T-helper 2 cell treated with Interferon-gamma antibody and Interleukin-4, amounts not matched to agents 5 μg/mL and 100 μg/mL, for 36 hours (primary cell): Measurements from ENCODE around the gene MS4A2.
"Not testable (repeated sequence)": the region's sequence is repeated elsewhere in the genome, so short reads cannot be mapped to it uniquely, and the experiment has no call there.

Source experiments
- DNase-seq: peaks from one replicate; pipeline ENCODE4 v3.0.0; 2021; ENCODE audit warnings: low spot score
- H3K27ac Mint-ChIP-seq: one replicate; pipeline ENCODE4 v1.8.0; 2021; ENCODE audit warnings: mild to moderate bottlenecking, mixed read lengths
- H3K27me3 Mint-ChIP-seq: one replicate; pipeline ENCODE4 v1.8.0; 2021; ENCODE audit warnings: low read depth, mixed read lengths
- H3K36me3 Mint-ChIP-seq: one replicate; pipeline ENCODE4 v1.8.0; 2021; ENCODE audit warnings: low read depth, mixed read lengths
- H3K4me1 Mint-ChIP-seq: one replicate; pipeline ENCODE4 v1.8.0; 2021; ENCODE audit warnings: low read depth, mixed read lengths
- H3K4me3 Mint-ChIP-seq: one replicate; pipeline ENCODE4 v1.8.0; 2022; ENCODE audit warnings: mild to moderate bottlenecking, moderate library complexity, mixed read lengths
- H3K9me3 Mint-ChIP-seq: one replicate; pipeline ENCODE4 v1.8.0; 2021; ENCODE audit warnings: mixed read lengths

Gene MS4A2

DNA sequence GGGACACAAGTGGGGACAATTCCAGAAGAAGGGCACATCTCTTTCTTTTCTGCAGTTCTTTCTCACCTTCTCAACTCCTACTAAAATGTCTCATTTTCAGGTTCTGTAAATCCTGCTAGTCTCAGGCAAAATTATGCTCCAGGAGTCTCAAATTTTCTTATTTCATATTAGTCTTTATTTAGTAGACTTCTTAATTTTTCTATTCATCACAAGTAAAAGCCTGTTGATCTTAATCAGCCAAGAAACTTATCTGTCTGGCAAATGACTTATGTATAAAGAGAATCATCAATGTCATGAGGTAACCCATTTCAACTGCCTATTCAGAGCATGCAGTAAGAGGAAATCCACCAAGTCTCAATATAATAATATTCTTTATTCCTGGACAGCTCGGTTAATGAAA is at the start of gene MS4A2:
Gene MS4A2 (plus strand): TSS at position 301 of the 400 bp plus-strand sequence. CDS start 102 bp downstream, outside the sequence.
- Mint-ChIP-seq H3K36me3 (no peaks in the 10 kb centered on the region), H3K9me3 (no peaks in the 10 kb centered on the region), H3K4me1 (no peaks in the 10 kb centered on the region), H3K4me3 (no peak within 1 kb of the TSS), H3K27me3 (no peaks in the 10 kb centered on the region), H3K27ac (no peak within 1 kb of the TSS)
- DNase-seq = no peak

DNA sequence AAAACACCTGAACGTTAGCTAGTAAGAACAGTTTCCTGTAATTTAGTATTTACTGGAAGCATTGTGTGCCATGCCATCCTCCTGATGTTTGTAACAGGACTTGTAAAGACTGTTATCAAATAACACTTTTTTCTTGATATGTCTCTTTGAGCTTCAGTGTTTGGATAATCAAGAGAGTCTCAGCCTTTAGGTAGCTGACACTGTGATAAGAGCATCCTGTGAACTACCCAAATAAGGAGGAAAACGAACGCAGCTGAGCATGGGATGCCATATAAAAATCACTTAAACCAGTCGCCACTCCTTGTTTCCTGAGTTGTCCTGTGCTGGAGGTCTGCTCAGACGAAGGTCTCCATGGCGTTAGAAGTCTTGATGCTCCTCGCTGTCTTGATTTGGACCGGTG is 48.4 kb upstream of the MS4A2 start, which contains the start of gene OOSP2:
Gene OOSP2 (plus strand): TSS at position 301 of the 400 bp plus-strand sequence. CDS start 51 bp downstream, at position 352.
- Mint-ChIP-seq H3K9me3 (no peaks in the 10 kb centered on the region), H3K36me3 (no peaks in the 10 kb centered on the region), H3K4me3 (no peak within 1 kb of the TSS), H3K27me3 (no peaks in the 10 kb centered on the region), H3K27ac (no peak within 1 kb of the TSS), H3K4me1 (no peaks in the 10 kb centered on the region)
- DNase-seq = no peak

DNA sequence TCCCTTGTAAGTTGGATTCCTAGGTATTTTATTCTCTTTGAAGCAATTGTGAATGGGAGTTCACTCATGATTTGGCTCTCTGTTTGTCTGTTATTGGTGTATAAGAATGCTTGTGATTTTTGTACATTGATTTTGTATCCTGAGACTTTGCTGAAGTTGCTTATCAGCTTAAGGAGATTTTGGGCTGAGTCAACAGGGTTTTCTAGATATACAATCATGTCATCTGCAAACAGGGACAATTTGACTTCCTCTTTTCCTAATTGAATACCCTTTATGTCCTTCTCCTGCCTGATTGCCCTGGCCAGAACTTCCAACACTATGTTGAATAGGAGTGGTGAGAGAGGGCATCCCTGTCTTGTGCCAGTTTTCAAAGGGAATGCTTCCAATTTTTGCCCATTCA is 38.0 kb upstream of the MS4A2 start:
- H3K4me1 Mint-ChIP-seq, H3K27me3 Mint-ChIP-seq, H3K9me3 Mint-ChIP-seq, DNase-seq, H3K27ac Mint-ChIP-seq, H3K36me3 Mint-ChIP-seq, H3K4me3 Mint-ChIP-seq: not testable (repeated sequence)

DNA sequence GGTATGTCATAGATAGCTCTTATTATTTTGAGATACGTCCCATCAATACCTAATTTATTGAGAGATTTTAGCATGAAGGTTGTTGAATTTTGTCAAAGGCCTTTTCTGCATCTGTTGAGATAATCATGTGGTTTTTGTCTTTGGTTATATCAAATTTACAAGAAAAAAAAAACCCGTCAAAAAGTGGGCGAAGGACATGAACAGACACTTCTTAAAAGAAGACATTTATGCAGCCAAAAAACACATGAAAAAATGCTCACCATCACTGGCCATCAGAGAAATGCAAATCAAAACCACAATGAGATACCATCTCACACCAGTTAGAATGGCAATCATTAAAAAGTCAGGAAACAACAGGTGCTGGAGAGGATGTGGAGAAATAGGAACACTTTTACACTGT is 37.6 kb upstream of the MS4A2 start:
- H3K27me3 Mint-ChIP-seq, H3K4me1 Mint-ChIP-seq, DNase-seq, H3K27ac Mint-ChIP-seq, H3K4me3 Mint-ChIP-seq, H3K36me3 Mint-ChIP-seq, H3K9me3 Mint-ChIP-seq: not testable (repeated sequence)

DNA sequence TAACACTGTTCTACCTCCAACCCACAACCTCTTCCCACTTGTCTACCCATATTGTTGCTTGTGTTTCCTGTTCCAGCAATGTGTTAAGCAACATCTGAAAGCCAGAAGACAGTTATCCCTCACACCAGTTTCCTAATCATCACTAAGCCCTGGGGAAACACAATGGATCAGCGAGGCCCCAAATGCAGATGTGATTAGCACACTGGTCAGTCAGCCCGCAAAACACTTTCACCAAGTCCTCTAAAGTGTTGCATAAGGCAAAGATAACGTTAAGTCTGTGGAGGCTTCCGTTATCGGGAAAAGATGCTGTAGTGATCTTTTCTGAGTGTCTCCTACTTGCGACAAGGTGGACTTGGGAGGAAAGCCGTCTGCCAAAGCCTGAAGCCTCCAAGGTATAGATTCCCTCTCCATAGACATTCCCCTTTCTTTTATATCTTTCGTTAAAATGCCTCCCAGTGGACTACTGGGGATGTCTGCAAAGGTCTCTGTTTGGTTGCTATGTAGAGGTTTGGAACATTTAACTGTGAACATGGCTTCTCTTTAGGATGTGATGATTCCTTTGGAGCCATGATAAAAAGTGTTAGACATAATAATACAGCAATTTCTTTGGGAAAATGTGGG is 32.0 kb upstream of the MS4A2 start, which contains the start of gene MS4A3:
Gene MS4A3 (plus strand): TSS at position 317 of the 621 bp plus-strand sequence. CDS start 4,496 bp downstream, outside the sequence.
- Mint-ChIP-seq H3K27me3 (no peaks in the 10 kb centered on the region), H3K36me3 (no peaks in the 10 kb centered on the region), H3K27ac (no peak within 1 kb of the TSS), H3K9me3 (peaks cover 3% of the 10 kb centered on the region), H3K4me3 (no peak within 1 kb of the TSS), H3K4me1 (no peaks in the 10 kb centered on the region)
- DNase-seq = no peak

DNA sequence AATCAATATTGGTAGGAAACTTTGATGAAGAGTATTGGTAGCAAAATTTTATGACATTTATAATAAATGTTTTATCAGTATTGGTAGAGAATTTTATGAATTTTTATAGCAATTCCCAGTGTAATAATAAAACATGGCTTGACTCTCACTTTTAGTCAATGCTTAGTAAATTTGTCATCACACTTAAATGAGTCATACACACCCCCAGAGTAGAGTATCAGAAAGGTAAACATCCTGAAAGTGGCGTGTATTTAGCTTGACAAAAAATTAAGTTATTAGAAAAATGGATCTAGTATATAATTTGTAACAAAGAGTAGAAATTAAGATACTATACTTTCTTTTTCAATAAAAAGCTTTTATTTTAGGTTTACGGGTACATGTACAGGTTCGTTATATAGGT is 29.4 kb upstream of the MS4A2 start:
- no peak for DNase-seq
- Mint-ChIP-seq H3K4me3 (no peak overlapping the region), H3K27me3 (no peaks in the 10 kb centered on the region), H3K4me1 (no peaks in the 10 kb centered on the region), H3K9me3 (peaks cover 3% of the 10 kb centered on the region), H3K27ac (no peak overlapping the region), H3K36me3 (no peaks in the 10 kb centered on the region)

DNA sequence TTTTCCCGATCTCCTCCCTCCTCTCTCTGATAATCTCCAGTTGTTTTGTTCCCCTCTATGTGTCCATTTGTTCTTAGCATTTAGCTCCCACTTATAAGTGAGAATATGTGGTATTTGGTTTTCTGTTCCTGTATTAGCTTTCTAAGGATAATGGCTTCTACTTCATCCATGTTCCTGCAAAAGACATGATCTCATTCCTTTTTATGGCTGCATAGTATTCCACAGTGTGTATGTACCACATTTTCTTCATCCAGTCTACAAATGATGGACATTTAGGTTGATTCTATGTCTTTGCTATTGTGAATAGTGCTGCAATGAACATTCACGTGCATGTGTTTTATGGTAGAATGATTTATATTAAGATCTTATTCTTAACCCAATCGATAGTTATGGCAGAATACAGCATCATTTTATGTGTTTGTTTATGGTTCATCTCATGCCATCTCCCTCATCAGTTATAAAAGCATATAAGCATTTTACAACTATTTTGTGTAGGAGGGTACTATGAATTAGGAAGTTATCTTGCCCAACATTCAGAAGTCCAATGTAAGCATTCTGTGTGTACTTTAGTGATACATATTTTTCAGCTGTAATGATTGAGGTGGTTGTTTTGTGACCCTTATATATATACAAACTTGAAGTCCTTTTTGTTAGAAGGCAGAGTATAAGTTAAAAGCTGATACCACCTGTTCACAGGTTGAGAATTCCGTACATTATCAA is 28.8 kb upstream of the MS4A2 start:
- no peak overlapping the region for H3K27ac Mint-ChIP-seq
- DNase-seq = no peak
- H3K9me3 Mint-ChIP-seq = peaks cover 3% of the 10 kb centered on the region
- H3K36me3 Mint-ChIP-seq = no peaks in the 10 kb centered on the region
- H3K4me1 Mint-ChIP-seq = no peaks in the 10 kb centered on the region
- H3K4me3 Mint-ChIP-seq = no peak overlapping the region
- no peaks in the 10 kb centered on the region for H3K27me3 Mint-ChIP-seq

DNA sequence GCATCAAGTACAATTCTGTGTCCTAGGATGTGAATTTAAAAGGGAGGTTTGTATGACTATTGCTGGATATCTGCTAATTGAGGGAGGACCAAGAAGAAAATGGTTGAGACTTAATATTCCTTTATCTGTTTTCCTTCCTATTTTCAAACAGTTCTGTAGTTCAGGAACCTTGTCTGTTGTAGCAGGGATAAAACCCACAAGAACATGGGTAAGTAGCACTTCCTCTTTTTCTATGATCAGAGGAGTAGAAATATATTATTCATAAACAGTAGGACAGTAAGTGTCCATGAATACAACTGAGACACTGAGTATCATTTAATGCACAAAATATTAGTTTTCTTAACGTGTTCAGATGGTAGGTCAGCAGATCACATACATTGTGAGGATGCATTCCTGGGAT is 24.4 kb upstream of the MS4A2 start:
- H3K9me3 Mint-ChIP-seq = peaks cover 3% of the 10 kb centered on the region
- no peak for DNase-seq
- H3K27ac Mint-ChIP-seq = no peak overlapping the region
- H3K4me3 Mint-ChIP-seq = no peak overlapping the region
- H3K4me1 Mint-ChIP-seq = no peaks in the 10 kb centered on the region
- no peaks in the 10 kb centered on the region for H3K27me3 Mint-ChIP-seq
- H3K36me3 Mint-ChIP-seq = no peaks in the 10 kb centered on the region

DNA sequence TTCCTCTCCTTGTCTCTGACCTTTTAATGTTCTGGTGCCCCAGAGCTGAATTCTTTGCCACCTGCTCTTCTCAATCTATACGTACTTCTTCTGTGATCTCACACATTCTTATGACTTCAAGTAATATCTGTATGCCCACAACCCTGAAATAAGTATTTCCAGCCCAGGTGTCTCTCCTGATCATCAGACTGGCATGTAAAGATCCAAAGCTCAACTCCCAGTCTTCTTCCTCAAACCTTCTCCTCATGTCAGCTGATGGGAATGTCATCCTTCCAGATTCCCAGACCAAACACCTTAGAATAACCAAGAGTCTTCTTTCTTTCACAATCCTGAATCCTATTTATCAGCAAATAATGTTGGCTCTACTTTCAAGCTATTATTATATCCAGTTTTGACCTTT is 22.7 kb upstream of the MS4A2 start:
- H3K4me1 Mint-ChIP-seq = no peaks in the 10 kb centered on the region
- no peaks in the 10 kb centered on the region for H3K27me3 Mint-ChIP-seq
- DNase-seq = no peak
- no peaks in the 10 kb centered on the region for H3K36me3 Mint-ChIP-seq
- no peak overlapping the region for H3K4me3 Mint-ChIP-seq
- no peak overlapping the region for H3K27ac Mint-ChIP-seq
- no peaks in the 10 kb centered on the region for H3K9me3 Mint-ChIP-seq

DNA sequence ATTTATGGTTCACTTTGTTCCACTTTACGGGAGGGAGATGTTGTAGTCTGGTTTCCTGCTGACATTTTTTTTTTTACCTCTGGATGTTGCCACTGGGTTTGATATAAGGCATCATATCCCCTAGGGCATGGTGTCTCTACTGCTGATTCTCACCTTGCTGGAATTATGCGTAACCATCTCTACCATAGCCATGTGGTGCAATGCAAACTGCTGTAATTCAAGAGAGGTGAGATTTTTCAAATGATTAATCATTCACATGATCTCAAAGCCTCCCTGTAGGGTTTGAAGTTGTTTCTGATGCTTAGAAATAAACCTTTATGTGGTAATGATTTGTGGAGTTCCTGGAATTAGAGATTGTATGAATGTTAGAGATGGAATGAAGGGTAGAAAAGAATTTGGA is 19.0 kb upstream of the MS4A2 start:
- H3K4me3 Mint-ChIP-seq = no peak overlapping the region
- no peak for DNase-seq
- H3K4me1 Mint-ChIP-seq = no peaks in the 10 kb centered on the region
- no peak overlapping the region for H3K27ac Mint-ChIP-seq
- no peaks in the 10 kb centered on the region for H3K27me3 Mint-ChIP-seq
- H3K36me3 Mint-ChIP-seq = no peaks in the 10 kb centered on the region
- no peaks in the 10 kb centered on the region for H3K9me3 Mint-ChIP-seq

DNA sequence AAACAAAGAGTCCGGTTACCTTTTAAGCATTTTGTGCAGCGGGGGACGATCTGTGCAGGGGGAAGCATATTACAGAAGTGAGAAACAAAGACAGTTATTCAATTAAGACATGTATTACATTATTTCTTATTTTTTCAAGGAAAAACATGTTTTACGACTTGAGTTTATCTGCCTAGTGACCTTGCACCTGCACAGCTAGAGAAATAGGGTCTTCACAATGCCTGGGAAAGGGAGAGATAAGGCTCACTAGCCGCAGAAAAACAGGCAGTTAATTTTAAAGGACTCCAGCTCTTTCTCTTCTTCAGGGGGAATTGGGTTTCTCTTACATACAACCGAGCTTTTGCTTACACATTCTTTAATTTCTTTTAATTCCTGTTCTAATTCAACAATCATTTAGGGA is 16.8 kb upstream of the MS4A2 start:
- not testable (repeated sequence) for H3K27ac Mint-ChIP-seq, H3K36me3 Mint-ChIP-seq, H3K9me3 Mint-ChIP-seq, DNase-seq, H3K27me3 Mint-ChIP-seq, H3K4me1 Mint-ChIP-seq, H3K4me3 Mint-ChIP-seq

DNA sequence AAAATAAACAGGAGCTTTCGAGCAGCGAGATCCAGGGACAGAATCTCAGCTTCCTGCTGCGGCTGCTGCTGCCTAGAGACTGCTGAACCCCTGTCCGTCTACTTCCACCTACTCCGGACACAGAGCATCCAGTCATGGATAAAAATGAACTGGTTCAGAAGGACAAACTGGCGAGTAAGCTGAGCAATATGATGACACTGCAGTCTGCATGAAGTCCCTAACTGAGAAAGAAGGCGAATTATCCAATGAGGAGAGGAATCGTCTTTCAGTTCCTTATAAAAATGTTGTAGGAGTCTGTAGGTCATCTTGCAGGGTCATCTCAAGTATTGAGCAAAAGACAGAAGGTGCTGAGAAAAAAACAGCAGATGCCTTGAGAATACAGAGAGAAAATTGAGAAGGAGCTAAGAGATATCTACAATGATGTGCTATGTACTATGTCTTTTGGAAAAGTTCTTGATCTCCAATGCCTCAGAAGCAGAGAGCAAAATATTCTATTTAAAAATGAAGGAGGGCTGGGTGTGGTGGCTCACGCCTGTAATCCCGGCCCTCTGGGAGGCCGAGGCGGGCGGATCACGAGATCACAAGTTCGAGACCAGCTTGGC is 11.1 kb upstream of the MS4A2 start:
- Mint-ChIP-seq H3K4me1 (no peaks in the 10 kb centered on the region), H3K27me3 (no peaks in the 10 kb centered on the region), H3K9me3 (no peaks in the 10 kb centered on the region), H3K4me3 (no peak overlapping the region), H3K36me3 (no peaks in the 10 kb centered on the region), H3K27ac (no peak overlapping the region)
- DNase-seq = no peak

DNA sequence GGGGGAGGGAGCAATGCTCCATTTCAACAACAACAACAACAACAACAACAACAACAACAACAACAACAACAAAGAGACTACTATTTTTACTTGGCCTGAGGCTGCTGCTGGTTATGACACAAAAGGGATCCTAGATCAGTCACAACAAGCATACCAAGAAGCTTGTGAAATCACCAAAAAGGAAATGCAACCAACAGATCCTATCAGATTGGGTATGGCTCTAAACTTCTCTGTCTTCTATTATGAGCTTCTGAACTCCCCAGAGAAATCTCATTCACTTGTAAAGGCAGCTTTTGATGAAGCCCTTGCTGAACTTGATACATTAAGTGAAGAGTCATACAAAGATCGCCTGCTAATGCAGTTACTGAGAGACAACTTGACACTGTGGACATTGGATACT is 10.5 kb upstream of the MS4A2 start:
- no peak for DNase-seq
- H3K36me3 Mint-ChIP-seq = no peaks in the 10 kb centered on the region
- H3K9me3 Mint-ChIP-seq = no peaks in the 10 kb centered on the region
- H3K27me3 Mint-ChIP-seq = no peaks in the 10 kb centered on the region
- no peak overlapping the region for H3K27ac Mint-ChIP-seq
- no peak overlapping the region for H3K4me3 Mint-ChIP-seq
- H3K4me1 Mint-ChIP-seq = no peaks in the 10 kb centered on the region

DNA sequence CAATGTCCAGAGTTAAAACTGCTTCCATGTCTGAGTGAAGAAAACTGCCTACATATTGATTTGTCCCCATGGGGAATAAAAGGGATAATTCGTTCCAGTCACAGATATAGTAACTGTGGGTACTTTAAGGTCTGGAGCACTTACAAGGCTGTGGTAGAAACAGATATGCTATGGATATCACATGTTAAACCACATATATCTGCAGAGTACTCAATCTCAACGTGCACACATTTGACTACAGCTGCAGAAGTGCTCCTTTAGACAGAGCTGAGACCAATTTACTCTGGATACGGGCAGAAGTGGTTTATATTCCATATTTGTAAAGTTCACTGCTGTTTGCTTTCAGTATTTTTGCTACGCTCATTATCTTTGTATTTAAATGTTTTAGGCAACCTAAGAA is 9.7 kb upstream of the MS4A2 start:
- Mint-ChIP-seq H3K27me3 (no peaks in the 10 kb centered on the region), H3K9me3 (no peaks in the 10 kb centered on the region), H3K4me3 (no peak overlapping the region), H3K27ac (no peak overlapping the region), H3K4me1 (no peaks in the 10 kb centered on the region), H3K36me3 (no peaks in the 10 kb centered on the region)
- no peak for DNase-seq
